Muscle of leg (tissue), 11 donors: ENCODE measurements around the gene DOK4. TPM values are rescaled to one million over a fixed set of nuclear protein-coding genes. Genes with fewer than 3 reads are reported as not detected.
A peak's percentile ranks its signal among the peaks of the same experiment; 100 is the strongest.

Source experiments
- DNase-seq: peaks from one replicate; pipeline ENCODE4 v3.0.0; 2013
- H3K27ac ChIP-seq: one replicate; pipeline ENCODE4 v1.5.1; 2013; ENCODE audit warnings: mild to moderate bottlenecking, low read length, control low read depth
- H3K27me3 ChIP-seq: one replicate; pipeline ENCODE4 v1.6.1; 2013; ENCODE audit warnings: low read length; ENCODE audit not compliant: control insufficient read depth, insufficient read depth
- H3K36me3 ChIP-seq: one replicate; pipeline ENCODE4 v1.6.1; 2013; ENCODE audit warnings: low read length; ENCODE audit not compliant: control insufficient read depth, insufficient read depth
- H3K4me1 ChIP-seq: one replicate; pipeline ENCODE4 v1.6.1; 2013; ENCODE audit warnings: low read length; ENCODE audit not compliant: control insufficient read depth, insufficient read depth
- H3K4me3 ChIP-seq: one replicate; pipeline ENCODE4 v1.5.1; 2013; ENCODE audit warnings: low read length, control low read depth
- H3K9me3 ChIP-seq: replicated peaks from 2 replicates; pipeline ENCODE4 v1.6.1; 2013; ENCODE audit warnings: low read depth, low read length; ENCODE audit not compliant: control insufficient read depth
- WGBS: methylation state at CpG from one replicate; pipeline ENCODE4 v1.1.5; 2013; ENCODE audit warnings: missing lambda C conversion rate; ENCODE audit not compliant: insufficient coverage; 5-methylcytosine and 5-hydroxymethylcytosine counted together
- polyA plus RNA-seq, 8 donors: library from polyadenylated mRNA; unstranded; fragments of 120-200 nt; gene quantifications; one replicate each; pipeline versions ENCODE4 v1.2.1 to v1.2.3, GENCODE V29; 2013; ENCODE audit warnings: inconsistent platforms in 1 of 8, low replicate concordance in 1 of 8; ENCODE audit not compliant: insufficient read length in 8 of 8, insufficient read depth in 1 of 8
- total RNA-seq: library from RNA; stranded (reverse); fragments of 120-200 nt; gene quantifications from one replicate; pipeline ENCODE4 v1.2.4, GENCODE V29; 2013

Gene DOK4
- total and polyA plus RNA-seq, 9 donors = 6.8 to 14.9 (median 10.1) TPM

GRCh38 chr16:57430955-57431354, 55.3 kb downstream of the DOK4 start:
- peaks cover 75% of the 10 kb centered on the region for H3K36me3 ChIP-seq
- 95% methylated on average over 3 of the region's 5 CpGs for WGBS

GRCh38 chr16:57427824-57428223, 58.5 kb downstream of the DOK4 start:
- no peaks in the 10 kb centered on the region for H3K27me3 ChIP-seq
- peaks cover 22% of the 10 kb centered on the region for H3K4me1 ChIP-seq
- H3K27ac ChIP-seq = no peak overlapping the region
- H3K36me3 ChIP-seq = peaks cover 49% of the 10 kb centered on the region
- no peak overlapping the region for H3K4me3 ChIP-seq
- DNase-seq = no peak
- no peaks in the 10 kb centered on the region for H3K9me3 ChIP-seq

More at GRCh38 chr16:57430955-57431354, 55.3 kb downstream of the DOK4 start:
- DNase-seq = no peak
- Histone ChIP-seq H3K9me3 (no peaks in the 10 kb centered on the region), H3K27me3 (no peaks in the 10 kb centered on the region), H3K4me3 (no peak overlapping the region), H3K4me1 (peaks cover 11% of the 10 kb centered on the region), H3K27ac (no peak overlapping the region)

- Histone ChIP-seq H3K4me3 (no peak overlapping the region), H3K27me3 (no peaks in the 10 kb centered on the region), H3K4me1 (peaks cover 26% of the 10 kb centered on the region), H3K36me3 (peaks cover 43% of the 10 kb centered on the region), H3K27ac (no peak overlapping the region), H3K9me3 (no peaks in the 10 kb centered on the region)
- WGBS = 100% methylated on average over 1 of the region's 8 CpGs
- no peak for DNase-seq
Observed at GRCh38 chr16:57427307-57427706, 59.0 kb downstream of the DOK4 start.

GRCh38 chr16:57426356-57426755, 59.9 kb downstream of the DOK4 start:
- H3K27me3 ChIP-seq = no peaks in the 10 kb centered on the region
- DNase-seq = peak; percentile 80
- H3K4me3 ChIP-seq = no peak overlapping the region
- peak overlapping the region; percentile 62 for H3K27ac ChIP-seq
- WGBS = 79% methylated on average over 7 of the region's 7 CpGs
- H3K4me1 ChIP-seq = peaks cover 31% of the 10 kb centered on the region
- H3K9me3 ChIP-seq = no peaks in the 10 kb centered on the region
- H3K36me3 ChIP-seq = peaks cover 36% of the 10 kb centered on the region

- H3K4me3 ChIP-seq = no peak overlapping the region
- no peaks in the 10 kb centered on the region for H3K9me3 ChIP-seq
- H3K27me3 ChIP-seq = no peaks in the 10 kb centered on the region
- no peak overlapping the region for H3K27ac ChIP-seq
- DNase-seq = no peak
- H3K4me1 ChIP-seq = peaks cover 31% of the 10 kb centered on the region
- peaks cover 19% of the 10 kb centered on the region for H3K36me3 ChIP-seq
- 63% methylated on average over 3 of the region's 3 CpGs for WGBS
Observed at GRCh38 chr16:57424583-57424982, 61.7 kb downstream of the DOK4 start.

GRCh38 chr16:57423152-57423551, 63.1 kb downstream of the DOK4 start:
- no peaks in the 10 kb centered on the region for H3K9me3 ChIP-seq
- WGBS = 75% methylated on average over 2 of the region's 2 CpGs
- H3K4me1 ChIP-seq = peaks cover 40% of the 10 kb centered on the region
- DNase-seq = no peak
- H3K4me3 ChIP-seq = no peak overlapping the region
- H3K27ac ChIP-seq = no peak overlapping the region
- peaks cover 8% of the 10 kb centered on the region for H3K36me3 ChIP-seq
- H3K27me3 ChIP-seq = no peaks in the 10 kb centered on the region

GRCh38 chr16:57422026-57422944, 64.0 kb downstream of the DOK4 start:
- Histone ChIP-seq H3K4me1 (peaks cover 44% of the 10 kb centered on the region), H3K4me3 (no peak overlapping the region), H3K36me3 (peaks cover 3% of the 10 kb centered on the region), H3K27me3 (no peaks in the 10 kb centered on the region), H3K9me3 (no peaks in the 10 kb centered on the region), H3K27ac (peak overlapping the region; percentile 42)
- DNase-seq = peak; percentile 89
- 50% methylated on average over 1 of the region's 10 CpGs for WGBS

Other genes with a start within 250 kb of the DOK4 start
- 43.5 TPM for gene ARL2BP, start 241.2 kb downstream of the DOK4 start, total RNA-seq
- gene ARL2BP, start 241.2 kb downstream of the DOK4 start, polyA plus RNA-seq = 10 to 100 TPM; 38.4 to 59.4 (median 46.2) TPM
- gene PLLP, start 201.8 kb downstream of the DOK4 start, total RNA-seq = 0.40 TPM
- 1 to 10 TPM; 1.0 to 9.6 (median 2.1) TPM for gene PLLP, start 201.8 kb downstream of the DOK4 start, polyA plus RNA-seq
- not detected for gene CCL22, start 127.7 kb downstream of the DOK4 start, total RNA-seq
- gene CCL22, start 127.7 kb downstream of the DOK4 start, polyA plus RNA-seq = under 1 TPM in 4 of 8 donors, not detected in 4; 0.06 to 0.19 (median 0.10) TPM
- 2.5 TPM for gene CX3CL1, start 114.0 kb downstream of the DOK4 start, total RNA-seq
- 1 to 10 TPM; 2.9 to 7.0 (median 5.1) TPM for gene CX3CL1, start 114.0 kb downstream of the DOK4 start, polyA plus RNA-seq
- not detected for gene CCL17, start 81.7 kb downstream of the DOK4 start, total RNA-seq
- gene CCL17, start 81.7 kb downstream of the DOK4 start, polyA plus RNA-seq = not detected
- gene CIAPIN1, start 39.1 kb downstream of the DOK4 start, total RNA-seq = 45.8 TPM
- 10 to 100 TPM; 56.9 to 65.8 (median 60.8) TPM for gene CIAPIN1, start 39.1 kb downstream of the DOK4 start, polyA plus RNA-seq
- gene COQ9, start 39.0 kb downstream of the DOK4 start, total RNA-seq = 68.8 TPM
- gene COQ9, start 39.0 kb downstream of the DOK4 start, polyA plus RNA-seq = 10 to 100 TPM; 57.0 to 75.0 (median 66.2) TPM
- 55.6 TPM for gene POLR2C, start 23.8 kb downstream of the DOK4 start, total RNA-seq
- gene POLR2C, start 23.8 kb downstream of the DOK4 start, polyA plus RNA-seq = 10 to 100 TPM; 44.3 to 56.7 (median 48.2) TPM
- 13.9 TPM for gene CCDC102A, start 50.1 kb upstream of the DOK4 start, total RNA-seq
- 10 to 100 TPM in 7 of 8 donors, 1 to 10 TPM in 1; 9.3 to 20.9 (median 15.9) TPM for gene CCDC102A, start 50.1 kb upstream of the DOK4 start, polyA plus RNA-seq
- 0.13 TPM for gene ADGRG5, start 56.1 kb upstream of the DOK4 start, total RNA-seq
- 1 to 10 TPM in 7 of 8 donors, under 1 TPM in 1; 0.64 to 2.6 (median 1.8) TPM for gene ADGRG5, start 56.1 kb upstream of the DOK4 start, polyA plus RNA-seq
- gene ADGRG1, start 142.1 kb upstream of the DOK4 start, total RNA-seq = 1.9 TPM
- gene ADGRG1, start 142.1 kb upstream of the DOK4 start, polyA plus RNA-seq = 10 to 100 TPM in 1 of 8 donors, 1 to 10 TPM in 7; 4.9 to 13.0 (median 5.9) TPM
- gene ADGRG3, start 181.8 kb upstream of the DOK4 start, total RNA-seq = 0.04 TPM
- 1 to 10 TPM in 1 of 8 donors, under 1 TPM in 7; 0.16 to 1.1 (median 0.28) TPM for gene ADGRG3, start 181.8 kb upstream of the DOK4 start, polyA plus RNA-seq
- 0.09 TPM for gene DRC7, start 208.3 kb upstream of the DOK4 start, total RNA-seq
- gene DRC7, start 208.3 kb upstream of the DOK4 start, polyA plus RNA-seq = under 1 TPM in 5 of 8 donors, not detected in 3; 0.06 to 0.40 (median 0.20) TPM
- gene KATNB1, start 249.3 kb upstream of the DOK4 start, total RNA-seq = 33.3 TPM
- 10 to 100 TPM; 32.7 to 63.2 (median 44.1) TPM for gene KATNB1, start 249.3 kb upstream of the DOK4 start, polyA plus RNA-seq